Stimulated activated CD8-positive, alpha-beta memory T cell treated with anti-CD3 and anti-CD28 coated beads, Interleukin-7, amount 100 ng/mL, for 4 hours (primary cell): ENCODE data around the gene IFT74.

Experiments
- DNase-seq, 2 donors: peaks; one replicate each; pipeline ENCODE4 v3.0.0-alpha.2; 2020; ENCODE audit warnings: low read depth in 2 of 2

IFT74 gene

DNA sequence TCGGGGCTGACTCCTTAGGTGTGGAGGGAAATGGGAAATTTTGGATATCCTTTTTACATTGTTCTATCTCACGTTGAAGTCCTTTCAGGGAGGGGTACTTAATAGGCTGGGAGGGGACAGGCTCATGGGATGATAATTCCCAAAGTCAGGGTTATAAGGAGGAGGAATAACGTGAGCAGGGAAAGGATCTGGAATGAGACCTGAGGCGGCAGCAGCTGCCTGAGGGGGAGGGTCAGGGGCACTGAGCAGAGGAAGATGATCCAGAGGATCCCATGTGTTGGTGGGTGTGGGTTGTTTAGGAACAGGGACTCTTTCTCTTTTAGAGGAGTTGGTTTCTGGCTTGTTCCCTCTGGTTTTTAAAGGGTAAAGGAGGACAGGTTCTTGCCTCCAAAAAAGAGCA, 18.7 kb downstream of the IFT74 start:
- no peak for DNase-seq

DNA sequence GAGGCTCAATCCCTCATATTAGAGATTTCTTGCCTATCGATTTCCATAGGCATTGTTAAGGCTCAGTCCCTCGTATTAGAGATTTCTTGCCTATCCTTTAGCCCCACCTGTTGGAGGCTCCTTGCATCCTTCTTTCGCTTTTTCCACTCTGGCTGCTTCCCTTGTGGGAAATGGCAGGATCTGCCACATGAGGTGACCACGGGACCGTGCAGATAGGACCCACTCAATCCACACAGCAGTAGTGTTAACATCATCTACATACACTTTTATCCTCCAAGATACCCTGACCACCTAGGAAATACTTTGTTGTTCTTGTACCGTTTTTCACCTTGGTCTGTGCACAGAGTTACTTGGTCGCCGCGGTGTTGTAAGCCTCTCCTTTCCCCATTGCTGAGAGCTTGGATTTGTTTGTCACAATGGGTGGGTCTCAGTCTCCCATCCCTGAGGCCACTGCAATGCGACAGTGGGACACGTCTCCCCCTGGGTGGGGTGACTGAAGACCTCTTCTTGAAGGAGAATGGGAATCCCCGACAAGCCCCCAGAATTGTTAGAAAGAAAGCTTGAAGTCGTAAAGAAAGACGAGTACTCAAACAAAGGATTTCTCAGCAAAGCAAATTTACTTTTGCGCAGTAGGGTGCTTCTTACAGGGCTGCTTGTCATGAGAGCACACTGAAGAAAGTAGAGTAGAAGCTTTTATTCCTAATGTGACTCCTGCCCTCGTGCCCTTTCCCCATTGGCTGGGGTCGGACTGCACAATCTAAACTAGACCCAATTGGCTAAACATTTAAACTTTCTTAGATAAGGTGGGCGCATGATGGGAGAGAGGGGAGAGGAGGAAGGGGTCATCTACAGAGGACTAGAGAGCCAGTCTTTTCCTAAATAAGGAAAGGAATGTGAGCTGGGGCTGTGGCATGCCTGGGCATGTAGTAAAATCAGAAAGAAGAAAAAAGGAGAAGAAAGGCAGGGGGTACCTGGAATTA, 19.8 kb downstream of the IFT74 start:
- DNase-seq = no peak

DNA sequence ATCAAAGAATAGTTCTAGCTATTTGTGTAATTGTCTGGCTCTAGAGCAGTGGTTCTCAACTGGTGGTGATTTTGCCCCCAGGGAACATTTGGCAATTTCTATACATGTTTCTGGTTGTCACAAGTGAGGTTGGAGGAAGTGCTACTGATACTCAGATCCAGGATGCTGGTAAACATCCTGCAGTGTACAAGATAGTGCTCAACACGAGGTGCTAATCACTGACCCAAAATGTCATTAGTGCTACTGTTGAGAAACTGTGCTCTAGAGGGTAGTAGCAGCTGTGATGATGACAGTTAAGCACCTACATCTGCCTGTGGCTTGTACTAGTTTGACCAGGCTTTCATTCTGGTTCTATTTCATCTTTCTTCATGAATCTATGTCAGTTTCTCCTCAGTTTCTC, 27.1 kb downstream of the IFT74 start:
- no peak for DNase-seq

GRCh38 chr9:26995810-26996209, 39.6 kb downstream of the IFT74 start:
- no peak for DNase-seq

DNA sequence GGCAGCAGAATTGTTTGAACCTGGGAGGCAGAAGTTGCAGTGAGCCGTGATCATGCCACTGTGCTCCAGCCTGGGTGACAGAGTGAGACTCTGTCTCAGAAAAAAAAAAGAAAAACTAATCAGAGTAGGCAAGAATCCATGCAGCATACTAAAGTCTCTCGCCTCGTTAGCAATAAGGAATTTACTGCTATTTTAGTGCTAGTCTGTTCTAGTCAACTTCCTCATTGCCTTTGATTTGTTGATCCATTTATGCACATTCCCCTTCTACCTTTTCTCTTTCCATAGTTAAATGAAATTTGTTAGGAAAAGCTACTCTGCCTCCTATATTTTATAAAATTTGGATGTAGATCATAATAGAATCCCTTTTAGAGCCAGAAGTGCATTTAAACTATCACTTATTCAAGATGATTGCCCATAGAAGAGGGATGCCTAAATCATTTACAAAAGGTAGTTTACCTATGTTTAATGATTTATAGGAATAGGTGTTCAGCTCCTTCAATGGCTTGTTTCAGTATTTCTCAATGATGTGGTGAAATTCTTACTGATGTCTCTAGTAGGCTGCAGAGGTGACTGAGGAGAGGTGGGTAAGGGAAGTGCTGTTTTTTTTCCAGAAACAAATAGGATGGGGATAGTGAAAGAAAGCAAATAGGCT, 47.3 kb downstream of the IFT74 start:
- no peak for DNase-seq

DNA sequence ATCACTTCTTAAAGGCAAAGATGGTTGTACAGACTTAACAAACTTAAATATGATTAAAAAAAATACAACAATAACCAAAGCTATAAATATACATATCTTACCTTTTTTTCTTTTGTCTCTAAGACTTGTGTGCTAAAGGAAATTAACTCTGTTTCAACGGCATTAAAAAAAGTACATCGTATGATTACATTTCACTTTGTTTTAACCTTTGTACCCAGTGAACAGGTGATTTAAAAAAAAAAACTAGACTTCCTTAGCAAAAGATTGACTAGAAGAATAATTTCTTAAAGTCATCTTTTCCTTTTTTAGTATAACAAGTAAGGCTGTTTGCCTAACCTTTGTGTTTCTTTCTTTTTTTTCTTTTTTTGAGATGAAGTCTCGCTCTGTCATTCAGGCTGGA, 49.3 kb downstream of the IFT74 start, which contains the start of gene LRRC19:
Gene LRRC19 (minus strand): TSS at position 182 of the 400 bp plus-strand sequence. CDS start 5,978 bp downstream, outside the sequence.
- no peak for DNase-seq

- no peak for DNase-seq
Observed at GRCh38 chr9:27019589-27019988, 63.4 kb downstream of the IFT74 start.

GRCh38 chr9:27022920-27023319, 66.7 kb downstream of the IFT74 start:
- no peak for DNase-seq

DNA sequence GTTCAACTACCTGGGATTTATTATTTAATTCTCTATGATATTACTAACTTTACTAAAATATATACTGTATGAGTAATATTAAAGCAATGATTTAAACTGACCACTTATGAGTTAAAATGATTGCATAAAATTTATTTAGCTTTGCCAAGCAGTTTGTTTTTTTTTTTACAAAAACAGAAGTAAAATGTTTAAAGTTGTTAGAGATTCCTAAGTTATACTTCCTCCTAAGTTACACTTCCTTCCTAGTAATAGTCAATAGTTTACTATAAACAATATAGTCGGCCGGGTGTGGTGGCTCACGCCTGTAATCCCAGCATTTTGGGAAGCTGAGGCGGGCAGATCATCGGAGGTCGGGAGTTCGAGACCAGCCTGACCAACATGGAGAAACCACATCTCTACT, 73.0 kb downstream of the IFT74 start:
- no peak for DNase-seq

DNA sequence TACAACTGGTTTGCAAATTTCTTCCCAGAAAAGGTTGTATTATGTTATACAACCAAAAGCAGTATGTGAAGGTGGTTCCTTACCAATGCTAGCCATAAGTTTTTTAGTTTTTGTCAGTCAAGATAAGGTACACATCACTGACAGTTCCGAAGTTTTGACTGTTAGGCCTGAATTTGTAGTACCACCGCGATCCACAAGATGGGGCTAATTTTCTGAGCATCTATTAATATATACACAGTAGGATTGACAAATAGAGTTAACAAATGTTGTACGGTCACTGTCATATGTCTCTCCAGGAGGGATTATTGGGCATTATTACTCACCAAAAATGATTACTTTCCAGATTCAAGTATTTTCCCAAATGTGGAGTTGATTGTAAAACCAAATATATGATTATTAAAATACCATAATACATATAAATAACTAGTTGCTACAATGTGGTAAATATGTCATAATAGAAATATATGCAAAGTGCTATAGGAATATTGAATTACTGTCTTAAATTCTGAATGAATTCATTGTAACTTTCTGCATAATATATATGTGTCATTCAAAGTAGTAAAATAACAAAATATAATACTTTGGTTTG, 77.7 kb downstream of the IFT74 start:
- DNase-seq = peak; percentile 2 to 3

- DNase-seq = no peak
Observed at GRCh38 chr9:27037499-27037898, 81.3 kb downstream of the IFT74 start.

- DNase-seq = no peak
Observed at GRCh38 chr9:27041746-27042145, 85.5 kb downstream of the IFT74 start.

DNA sequence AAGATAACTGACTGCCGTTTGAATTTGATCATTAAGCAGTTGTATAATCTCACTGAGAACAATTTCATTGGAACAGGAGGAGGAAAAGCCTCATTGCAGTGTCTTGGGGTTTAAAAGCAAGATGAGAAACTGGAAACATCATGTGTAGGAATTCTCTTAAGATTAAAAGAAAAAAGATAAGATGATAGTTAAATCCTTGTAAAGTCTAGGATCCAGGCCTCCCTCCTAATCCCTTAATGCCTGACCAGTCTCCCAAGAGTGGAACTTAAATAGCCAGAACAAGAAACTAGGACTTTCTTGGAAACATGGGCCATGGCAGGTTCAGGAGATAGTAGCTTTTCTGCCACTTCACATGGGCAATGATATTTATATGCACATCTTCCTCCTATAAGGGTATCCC, 86.3 kb downstream of the IFT74 start:
- no peak for DNase-seq

GRCh38 chr9:27043176-27043575, 87.0 kb downstream of the IFT74 start:
- no peak for DNase-seq

DNA sequence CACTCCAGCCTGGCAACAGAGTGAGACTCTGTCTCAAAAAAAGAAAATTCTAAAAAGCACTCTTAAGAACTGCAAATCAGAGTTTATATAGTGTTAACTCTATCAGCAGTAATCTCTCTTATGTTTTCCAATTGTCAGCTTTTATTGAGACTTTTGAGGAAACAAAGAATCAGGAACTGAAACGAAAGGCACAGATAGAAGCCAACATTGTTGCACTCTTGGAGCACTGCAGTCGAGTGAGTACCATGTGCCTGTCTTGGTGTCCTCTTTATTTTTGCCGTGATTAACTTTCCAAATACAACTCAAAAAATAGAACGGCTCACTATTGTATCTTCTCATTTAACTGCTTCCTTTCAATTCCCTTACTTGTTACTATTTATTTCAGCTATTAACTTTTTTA, 90.9 kb downstream of the IFT74 start:
- DNase-seq = no peak

DNA sequence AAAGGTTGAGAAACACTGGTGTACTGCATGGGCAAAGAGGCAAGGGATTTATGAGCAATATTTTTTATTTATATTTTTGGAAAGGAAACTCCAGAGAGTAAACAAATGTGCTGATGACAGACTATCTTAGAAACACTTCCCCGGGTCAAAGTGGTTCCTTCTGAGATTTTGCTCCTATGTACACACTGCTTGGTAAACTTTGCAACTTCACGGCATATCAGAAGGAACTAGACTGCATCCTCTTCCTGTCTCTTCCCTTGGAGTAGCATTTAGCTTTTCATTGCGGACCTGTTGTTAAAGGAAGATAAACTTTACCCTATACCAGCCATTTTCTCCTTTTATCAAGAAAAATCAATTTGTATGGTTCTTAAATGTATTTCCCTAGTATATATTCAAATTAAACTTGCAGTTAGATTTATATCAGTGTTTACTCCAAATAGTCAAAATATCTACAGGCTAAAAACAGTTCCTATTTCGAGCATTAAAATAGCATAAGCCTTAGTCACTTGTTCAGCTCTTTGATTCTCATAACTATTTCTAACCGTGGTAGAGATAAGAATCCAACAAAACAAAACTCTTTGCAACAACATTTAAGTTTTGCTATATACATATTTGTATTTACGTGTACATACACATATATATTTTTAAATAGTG, 97.3 kb downstream of the IFT74 start:
- DNase-seq = no peak

DNA sequence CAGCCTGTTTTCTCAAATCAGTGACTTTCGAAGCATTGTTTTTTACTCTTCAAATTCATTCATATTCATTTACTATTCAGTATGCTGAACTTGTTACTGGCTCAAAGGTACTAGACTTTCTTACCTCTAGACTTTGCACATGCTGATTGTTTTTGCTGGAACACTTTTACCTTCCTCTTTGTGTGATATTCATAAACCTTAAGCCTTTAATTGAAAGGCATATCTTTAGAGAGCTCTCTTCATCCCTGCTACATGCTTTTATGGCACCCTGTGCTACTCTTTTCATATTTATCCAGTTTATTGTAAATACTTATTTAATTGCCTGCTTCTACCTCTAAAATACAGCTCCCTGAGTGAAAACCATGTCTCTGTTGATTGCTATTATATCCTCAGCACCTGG, 97.9 kb downstream of the IFT74 start:
- no peak for DNase-seq

GRCh38 chr9:27054841-27055240, 98.6 kb downstream of the IFT74 start:
- DNase-seq = no peak

GRCh38 chr9:27059412-27059811, 103.2 kb downstream of the IFT74 start:
- DNase-seq = no peak

DNA sequence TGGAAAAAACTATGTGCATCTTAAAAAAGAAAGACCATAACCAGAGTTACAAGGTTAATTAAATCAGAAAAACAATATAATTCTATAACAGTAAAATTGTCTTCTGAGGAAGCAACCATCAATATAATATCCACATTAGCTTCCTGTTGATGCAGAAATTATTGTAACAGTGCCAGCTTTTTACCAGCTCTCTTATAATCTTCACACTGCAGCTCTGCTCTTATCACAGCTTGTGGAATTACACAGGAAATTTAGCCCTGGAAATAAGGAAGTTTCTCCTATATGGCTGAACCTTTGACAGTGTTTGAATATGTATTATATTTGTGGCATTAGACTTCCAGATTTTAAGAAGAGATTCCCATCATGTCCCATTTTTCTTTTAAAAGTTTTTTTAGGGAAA, 103.7 kb downstream of the IFT74 start:
- no peak for DNase-seq

DNA sequence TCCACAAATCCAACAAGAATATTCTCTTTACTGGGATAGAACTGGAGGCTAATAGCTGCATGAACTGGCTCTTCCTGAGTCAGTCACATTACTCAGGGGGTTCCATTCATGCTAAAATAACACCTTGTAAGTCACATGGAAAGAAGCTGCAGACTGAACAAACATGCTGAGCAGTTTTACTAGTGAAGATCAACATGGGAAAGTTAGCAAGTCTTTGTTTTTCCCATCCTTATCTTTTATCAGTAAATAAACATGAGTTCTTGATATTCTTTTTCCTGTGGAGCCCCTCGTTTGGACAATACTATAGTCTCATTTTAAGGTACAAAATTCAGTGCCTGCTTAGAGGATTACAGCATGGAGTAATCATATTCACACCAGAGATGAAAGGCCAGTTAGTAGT, 109.1 kb downstream of the IFT74 start:
- no peak for DNase-seq
